NB4 (cell line): ENCODE results near the gene MTM1.
A peak's percentile ranks its signal among the peaks of the same experiment; 100 is the strongest.

Experiments used
- CTCF ChIP-seq: IDR thresholded peaks from one replicate; pipeline ENCODE4 v1.5.1; 2012; ENCODE audit warnings: low read depth, low read length
- MAX ChIP-seq: IDR thresholded peaks from 2 replicates; pipeline ENCODE4 v1.6.1; 2011; ENCODE audit warnings: low read depth, low read length
- MYC ChIP-seq: IDR thresholded peaks from 2 replicates; pipeline ENCODE4 v1.6.1; 2011; ENCODE audit warnings: low read depth, low read length
- POLR2A ChIP-seq: IDR thresholded peaks from 2 replicates; pipeline ENCODE4 v1.6.1; 2011; ENCODE audit warnings: mild to moderate bottlenecking; ENCODE audit not compliant: insufficient read length; ENCODE audit errors: extremely low read depth

- TF ChIP-seq CTCF: no peak
- TF ChIP-seq POLR2A: no peak
- no peak for TF ChIP-seq MAX
- peak; percentile 36 for TF ChIP-seq MYC
Observed at GRCh38 chrX:150570512-150570911, 2.1 kb downstream of the MTM1 start.
